ENCODE results near the gene FBXW8. TPM values are rescaled to one million over a fixed set of nuclear protein-coding genes. Genes with fewer than 3 reads are reported as not detected.

The FBXW8 gene
- total RNA-seq (23.5 and 23.9 TPM in 2 replicates), polyA plus RNA-seq (12.1 and 14.0 TPM in 2 replicates), polyA minus RNA-seq (14.5 and 20.2 TPM in 2 replicates)
- total RNA-seq (2013): 11.5 TPM

- Histone ChIP-seq H3K9me3 (ENCODE audit: control extremely low read depth in 1 of 3, control insufficient read depth in 2 of 3, insufficient read depth in 1 of 3, low read length in 2 of 3) (no peaks in the 10 kb centered on the region), H3K27ac (ENCODE audit: low read length in 2 of 2) (peak within 1 kb of the TSS in 1 of 2 donors; percentile 59), H3K27me3 (replicated peaks in 1 of 4; ENCODE audit: control extremely low read depth in 1 of 4, control insufficient read depth in 3 of 4, insufficient read depth in 4 of 4, low read length in 3 of 4) (peaks cover 0 to 3% (median 0%) of the 10 kb centered on the region in 4 experiments), H2AFZ (ENCODE audit: insufficient read depth, low read depth, low read length, poor library complexity, severe bottlenecking) (peak within 1 kb of the TSS; percentile 83), H3K4me1 (ENCODE audit: control insufficient read depth in 2 of 2, insufficient read depth in 2 of 2, low read length in 2 of 2) (peaks cover 14% of the 10 kb centered on the region in 2 donors), H3K9ac (ENCODE audit: low read length) (peak within 1 kb of the TSS; percentile 79), H3K4me3 (ENCODE audit: control extremely low read depth in 1 of 5, extremely low read depth in 1 of 5, insufficient read depth in 1 of 5, low read depth in 2 of 5, low read length in 4 of 5) (peak within 1 kb of the TSS; percentile 46 to 89 (median 70)), H3K4me2 (replicated peaks; ENCODE audit: low read depth, low read length, poor library complexity, severe bottlenecking) (peak within 1 kb of the TSS; percentile 76), H3K79me2 (ENCODE audit: control insufficient read depth, insufficient read depth, low read length) (peaks cover 44% of the 10 kb centered on the region), H4K20me1 (ENCODE audit: control insufficient read depth, insufficient read depth, low read length, poor library complexity, severe bottlenecking) (peaks cover 9% of the 10 kb centered on the region), H3K36me3 (replicated peaks in 1 of 2; ENCODE audit: control extremely low read depth in 1 of 2, control insufficient read depth in 1 of 2, extremely low read depth in 1 of 2, insufficient read depth in 2 of 2, low read length in 1 of 2) (no peaks in the 10 kb centered on the region)
- H3K4me1 Mint-ChIP-seq: peaks cover 33% of the 10 kb centered on the region
- WGBS (ENCODE audit: insufficient coverage): under 1% methylated on average over 79 of the region's 82 CpGs
- H3K9me3 Mint-ChIP-seq (ENCODE audit: insufficient read depth): no peaks in the 10 kb centered on the region
- DNase-seq (peak; percentile 70), ATAC-seq (ENCODE audit: low read depth) (peak; percentile 96)
- POLR2A ChIA-PET: no interaction called here
- TF ChIP-seq CTCF (IDR thresholded peaks at IDR 0.05) (no peak), EZH2 (IDR thresholded peaks at IDR 0.05; ENCODE audit: borderline replicate concordance, insufficient read depth, low read depth, low read length, poor library complexity, severe bottlenecking) (no peak)
- H3K4me3 Mint-ChIP-seq: peak within 1 kb of the TSS; percentile 90
- peak within 1 kb of the TSS; percentile 75 for H3K27ac Mint-ChIP-seq
- intact Hi-C loops (cut with micrococcal nuclease): loop anchor here (1.0 kb wide), 1 partner anchor 173 kb away; the partner anchor contains the start of genes RNFT2 and SPRING1
- H3K27me3 Mint-ChIP-seq: peaks cover 2% of the 10 kb centered on the region
- CTCF ChIA-PET: interaction anchor here (0.7 to 1.0 kb wide), 3 partner anchors 10 to 193 kb away, joined by 3 to 4 read pairs (median 3); no protein-coding TSS in a partner anchor
These were observed at the start of gene FBXW8 for GRCh38 chr12:116910645-116911451. FBXW8 (plus strand) TSS chr12:116910950; CDS start chr12:116911038, 88 bp downstream.
